Coronary artery (tissue), 2 donors: ENCODE results near the gene TTBK1.

Source experiments
- DNase-seq: peaks from one replicate; pipeline ENCODE4 v3.0.0-alpha.2; 2017; ENCODE audit warnings: low spot score
- H3K27ac ChIP-seq, 2 donors: fragments of 200-600 bp; sonication (generic); one replicate each; pipeline ENCODE4 v1.5.1; 2016 to 2019
- H3K4me3 ChIP-seq: fragments of 200-600 bp; sonication (generic); 2 replicates; pipeline ENCODE4 v1.5.1; 2016; ENCODE audit warnings: mild to moderate bottlenecking, moderate library complexity
- TF ChIP-seq, protein P1 (sequence below): fragments of 200-600 bp; sonication (generic); IDR thresholded peaks from one replicate; pipeline ENCODE4 v1.5.1; 2019; ENCODE audit warnings: antibody characterized with exemption

TTBK1 gene

DNA sequence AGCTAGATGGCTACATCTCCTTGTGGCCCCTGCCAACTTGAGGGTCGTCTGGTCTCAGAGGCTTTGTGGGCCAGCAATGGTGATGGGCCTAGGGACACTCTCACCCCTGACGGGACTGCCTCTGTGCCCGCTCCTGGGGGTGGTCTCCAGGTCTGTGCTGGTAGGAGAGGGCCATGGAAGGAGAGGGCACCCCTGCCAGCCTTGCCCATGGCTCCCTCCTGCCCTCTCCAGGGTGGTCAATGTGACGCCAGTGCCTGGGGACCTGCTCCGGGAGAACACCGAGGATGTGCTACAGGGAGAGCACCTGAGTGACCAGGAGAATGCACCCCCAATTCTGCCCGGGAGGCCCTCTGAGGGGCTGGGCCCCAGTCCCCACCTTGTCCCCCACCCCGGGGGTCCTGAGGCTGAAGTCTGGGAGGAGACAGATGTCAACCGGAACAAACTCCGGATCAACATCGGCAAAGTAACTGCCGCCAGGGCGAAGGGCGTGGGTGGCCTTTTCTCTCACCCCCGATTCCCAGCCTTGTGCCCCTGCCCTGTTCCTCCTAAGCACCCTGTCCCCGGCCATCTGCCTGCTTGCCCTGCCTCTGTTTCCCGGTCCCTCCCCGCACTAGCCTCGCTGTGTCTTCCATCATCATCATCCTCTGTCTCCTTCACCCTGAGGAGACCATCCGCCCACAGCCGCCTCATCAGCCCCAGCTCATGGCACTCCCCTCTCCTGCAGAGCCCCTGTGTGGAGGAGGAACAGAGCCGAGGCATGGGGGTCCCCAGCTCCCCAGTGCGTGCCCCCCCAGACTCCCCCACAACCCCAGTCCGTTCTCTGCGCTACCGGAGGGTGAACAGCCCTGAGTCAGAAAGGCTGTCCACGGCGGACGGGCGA lies 15.8 kb downstream of the TTBK1 start:
- TF ChIP-seq, protein P1, sequence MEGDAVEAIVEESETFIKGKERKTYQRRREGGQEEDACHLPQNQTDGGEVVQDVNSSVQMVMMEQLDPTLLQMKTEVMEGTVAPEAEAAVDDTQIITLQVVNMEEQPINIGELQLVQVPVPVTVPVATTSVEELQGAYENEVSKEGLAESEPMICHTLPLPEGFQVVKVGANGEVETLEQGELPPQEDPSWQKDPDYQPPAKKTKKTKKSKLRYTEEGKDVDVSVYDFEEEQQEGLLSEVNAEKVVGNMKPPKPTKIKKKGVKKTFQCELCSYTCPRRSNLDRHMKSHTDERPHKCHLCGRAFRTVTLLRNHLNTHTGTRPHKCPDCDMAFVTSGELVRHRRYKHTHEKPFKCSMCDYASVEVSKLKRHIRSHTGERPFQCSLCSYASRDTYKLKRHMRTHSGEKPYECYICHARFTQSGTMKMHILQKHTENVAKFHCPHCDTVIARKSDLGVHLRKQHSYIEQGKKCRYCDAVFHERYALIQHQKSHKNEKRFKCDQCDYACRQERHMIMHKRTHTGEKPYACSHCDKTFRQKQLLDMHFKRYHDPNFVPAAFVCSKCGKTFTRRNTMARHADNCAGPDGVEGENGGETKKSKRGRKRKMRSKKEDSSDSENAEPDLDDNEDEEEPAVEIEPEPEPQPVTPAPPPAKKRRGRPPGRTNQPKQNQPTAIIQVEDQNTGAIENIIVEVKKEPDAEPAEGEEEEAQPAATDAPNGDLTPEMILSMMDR, result no peak
- no peak overlapping the region for H3K27ac ChIP-seq
- no peak for DNase-seq
- H3K4me3 ChIP-seq, result no peak overlapping the region

DNA sequence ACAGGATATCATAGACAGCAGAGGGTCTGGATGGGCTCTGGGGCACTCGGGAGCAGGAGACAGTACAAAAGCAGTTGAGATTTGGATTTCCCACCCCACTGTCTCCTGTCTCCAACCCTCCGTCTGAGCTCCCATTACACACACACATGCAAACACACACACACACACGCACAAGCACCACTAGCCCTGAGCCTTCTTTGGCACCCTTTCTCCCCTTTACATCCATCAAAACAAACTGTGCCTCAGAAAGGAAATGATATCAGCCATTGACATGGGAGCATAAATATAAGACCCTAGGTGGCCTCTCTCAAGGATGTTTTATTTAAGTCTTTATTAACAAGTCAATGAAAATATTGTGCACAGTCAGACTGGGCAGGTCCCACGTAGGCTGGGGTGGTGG lies 17.5 kb downstream of the TTBK1 start:
- Histone ChIP-seq H3K4me3 (no peak overlapping the region), H3K27ac (no peak overlapping the region)
- DNase-seq, result no peak
- TF ChIP-seq, protein P1, result no peak

DNA sequence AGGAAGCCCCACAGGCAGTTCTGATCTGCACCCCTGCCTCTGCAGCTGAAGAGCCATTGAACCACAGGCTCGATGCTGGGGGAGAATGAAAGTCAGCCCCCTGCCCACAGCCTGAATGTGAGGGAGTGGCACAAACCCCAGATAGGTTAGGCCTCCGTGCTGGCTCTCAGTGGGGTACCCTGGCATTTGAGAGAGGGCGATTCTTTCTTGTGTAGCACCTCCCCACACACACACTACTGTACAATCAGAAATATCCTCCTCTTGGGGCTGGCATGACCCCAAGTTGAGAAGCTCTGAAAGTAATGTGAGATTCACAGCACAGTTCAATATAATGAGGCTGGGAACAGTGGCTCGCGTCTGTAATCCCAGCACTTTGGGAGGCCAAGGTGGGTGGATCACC lies 17.9 kb downstream of the TTBK1 start:
- H3K4me3 ChIP-seq, result no peak overlapping the region
- no peak overlapping the region for H3K27ac ChIP-seq
- DNase-seq, result no peak
- TF ChIP-seq, protein P1, result no peak

DNA sequence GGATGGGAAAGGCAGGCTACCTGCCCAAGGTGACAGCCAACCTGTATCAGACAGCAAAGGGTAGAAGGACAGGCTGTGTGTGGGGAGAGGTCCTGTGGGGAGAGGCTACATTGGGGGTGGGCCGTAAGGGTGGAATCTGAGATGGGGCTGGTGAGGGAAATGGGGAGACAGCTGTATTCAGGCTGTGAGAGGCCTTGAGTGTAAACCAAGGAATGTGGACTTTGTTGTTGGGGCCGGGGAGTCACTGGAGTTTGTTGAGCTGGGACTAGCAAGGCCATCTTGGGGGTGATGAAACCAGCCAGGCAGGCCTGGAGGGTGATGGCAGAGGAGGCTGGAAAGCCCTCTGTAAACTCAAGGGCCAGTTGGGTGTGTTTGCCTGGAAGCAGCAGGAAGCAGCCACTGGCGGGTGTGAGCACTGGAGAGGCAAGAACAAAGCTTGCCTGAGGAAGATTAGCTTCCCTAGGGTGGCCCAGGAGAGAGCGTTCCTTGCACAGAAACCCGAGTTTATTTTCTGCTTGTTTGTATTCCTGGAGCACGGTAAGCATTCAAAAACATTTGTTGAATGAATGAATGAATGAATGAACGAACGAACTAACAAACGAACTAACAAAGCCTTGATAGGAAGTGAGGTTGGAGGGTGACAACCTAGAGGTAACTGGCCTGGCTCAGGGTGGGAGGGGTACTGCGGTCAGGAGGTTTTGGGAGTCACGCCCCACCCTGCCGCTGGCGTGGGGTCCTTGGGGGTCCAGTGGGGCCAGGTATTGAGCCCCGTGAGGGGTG lies 18.9 kb downstream of the TTBK1 start:
- no peak overlapping the region for H3K27ac ChIP-seq
- TF ChIP-seq, protein P1, result no peak
- no peak for DNase-seq

DNA sequence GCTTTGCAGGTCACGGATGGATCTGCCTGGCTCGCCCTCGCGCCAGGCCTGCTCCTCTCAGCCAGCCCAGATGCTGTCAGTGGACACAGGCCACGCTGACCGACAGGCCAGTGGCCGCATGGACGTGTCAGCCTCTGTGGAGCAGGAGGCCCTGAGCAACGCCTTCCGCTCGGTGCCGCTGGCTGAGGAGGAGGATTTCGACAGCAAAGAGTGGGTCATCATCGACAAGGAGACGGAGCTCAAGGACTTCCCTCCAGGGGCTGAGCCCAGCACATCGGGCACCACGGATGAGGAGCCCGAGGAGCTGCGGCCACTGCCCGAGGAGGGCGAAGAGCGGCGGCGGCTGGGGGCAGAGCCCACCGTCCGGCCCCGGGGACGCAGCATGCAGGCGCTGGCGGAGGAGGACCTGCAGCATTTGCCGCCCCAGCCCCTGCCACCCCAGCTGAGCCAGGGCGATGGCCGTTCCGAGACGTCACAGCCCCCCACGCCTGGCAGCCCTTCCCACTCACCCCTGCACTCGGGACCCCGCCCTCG lies 19.6 kb downstream of the TTBK1 start:
- no peak overlapping the region for H3K4me3 ChIP-seq
- TF ChIP-seq, protein P1, result no peak
- no peak for DNase-seq
- H3K27ac ChIP-seq, result no peak overlapping the region

More for the DNA sequence above, 18.9 kb downstream of the TTBK1 start:
- H3K4me3 ChIP-seq, result no peak overlapping the region

DNA sequence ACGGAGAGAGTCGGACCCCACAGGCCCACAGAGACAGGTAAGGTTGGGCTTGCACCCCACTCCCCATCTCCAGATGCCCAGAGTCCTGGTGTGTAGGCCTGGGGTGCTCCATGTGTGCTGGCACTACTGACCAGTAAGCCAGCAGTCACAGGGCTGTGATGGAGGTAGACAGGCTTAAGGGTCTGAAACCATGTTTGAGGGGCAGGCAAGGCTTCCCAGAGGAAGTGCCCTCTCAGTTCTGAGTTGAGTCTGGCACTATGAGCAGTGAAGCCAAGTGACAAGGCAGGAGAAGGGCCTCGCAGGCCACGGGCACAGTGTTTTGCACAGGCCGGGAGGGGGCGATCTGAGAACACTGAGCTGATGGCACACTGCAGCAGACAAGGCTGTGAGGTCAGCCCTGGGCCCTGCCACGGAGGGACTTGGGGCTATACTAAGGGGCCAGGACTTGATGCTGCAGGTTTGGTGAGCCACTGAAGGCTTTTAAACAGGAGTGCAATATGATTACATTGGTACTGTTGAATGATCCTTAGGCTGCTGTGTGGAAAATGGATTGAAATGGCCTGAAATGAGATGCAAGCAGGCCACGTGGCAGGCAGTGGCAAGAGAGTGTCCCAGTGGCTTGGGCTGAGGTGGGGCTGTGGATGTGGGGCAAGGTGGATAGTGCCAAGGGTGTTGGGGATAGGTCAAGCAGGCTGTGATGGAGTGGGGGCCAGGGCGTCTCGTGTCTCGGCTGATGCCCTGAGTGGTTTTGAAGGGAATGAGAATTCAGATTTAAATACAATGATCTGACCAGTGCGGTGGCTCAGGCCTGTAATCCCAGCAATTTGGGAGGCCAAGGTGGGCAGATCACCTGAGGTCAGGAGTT lies 20.3 kb downstream of the TTBK1 start:
- no peak for DNase-seq
- H3K27ac ChIP-seq, result no peak overlapping the region
- TF ChIP-seq, protein P1, result no peak
- H3K4me3 ChIP-seq, result no peak overlapping the region
